ENCODE measurements around the gene PRR27.

The PRR27 gene

DNA sequence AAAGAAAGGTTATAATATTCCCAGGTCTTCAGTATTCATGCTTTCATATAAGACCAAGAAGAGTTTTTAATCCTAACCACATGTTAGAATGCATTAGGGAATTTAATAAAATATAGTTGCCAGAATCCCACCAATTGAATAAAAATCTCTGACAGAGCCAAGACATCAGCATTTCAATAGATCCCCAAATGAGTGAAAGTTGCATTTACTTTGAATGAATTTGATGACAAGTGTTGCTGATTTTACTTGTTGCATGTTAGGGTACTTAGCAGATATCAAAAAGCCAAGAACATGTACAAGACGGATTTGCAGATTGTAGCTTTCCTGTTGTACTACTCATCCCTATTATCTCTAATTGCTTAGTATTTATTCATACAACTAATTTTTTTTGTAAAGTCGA, 39.9 kb upstream of the PRR27 start:
- no peak overlapping the region for H2AFZ ChIP-seq (ENCODE audit: low read length)
- H3K4me1 ChIP-seq (ENCODE audit: low read length): no peaks in the 10 kb centered on the region
- TF ChIP-seq, protein P1, sequence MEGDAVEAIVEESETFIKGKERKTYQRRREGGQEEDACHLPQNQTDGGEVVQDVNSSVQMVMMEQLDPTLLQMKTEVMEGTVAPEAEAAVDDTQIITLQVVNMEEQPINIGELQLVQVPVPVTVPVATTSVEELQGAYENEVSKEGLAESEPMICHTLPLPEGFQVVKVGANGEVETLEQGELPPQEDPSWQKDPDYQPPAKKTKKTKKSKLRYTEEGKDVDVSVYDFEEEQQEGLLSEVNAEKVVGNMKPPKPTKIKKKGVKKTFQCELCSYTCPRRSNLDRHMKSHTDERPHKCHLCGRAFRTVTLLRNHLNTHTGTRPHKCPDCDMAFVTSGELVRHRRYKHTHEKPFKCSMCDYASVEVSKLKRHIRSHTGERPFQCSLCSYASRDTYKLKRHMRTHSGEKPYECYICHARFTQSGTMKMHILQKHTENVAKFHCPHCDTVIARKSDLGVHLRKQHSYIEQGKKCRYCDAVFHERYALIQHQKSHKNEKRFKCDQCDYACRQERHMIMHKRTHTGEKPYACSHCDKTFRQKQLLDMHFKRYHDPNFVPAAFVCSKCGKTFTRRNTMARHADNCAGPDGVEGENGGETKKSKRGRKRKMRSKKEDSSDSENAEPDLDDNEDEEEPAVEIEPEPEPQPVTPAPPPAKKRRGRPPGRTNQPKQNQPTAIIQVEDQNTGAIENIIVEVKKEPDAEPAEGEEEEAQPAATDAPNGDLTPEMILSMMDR (IDR thresholded peaks at IDR 0.05; ENCODE audit: low read length): no peak
- no peak for TF ChIP-seq EZH2 (optimal IDR thresholded peaks at IDR 0.05; ENCODE audit: low read depth, low read length)
- TF ChIP-seq EZH2phosphoT487 (IDR thresholded peaks at IDR 0.05; ENCODE audit: low read length): no peak
- no peak overlapping the region for H3K27ac ChIP-seq (ENCODE audit: low read length)
- DNase-seq: no peak
- H3K4me2 ChIP-seq (ENCODE audit: low read depth, low read length): no peak overlapping the region
- H3K79me2 ChIP-seq (ENCODE audit: low read length): no peaks in the 10 kb centered on the region
- no peak overlapping the region for H3K9ac ChIP-seq (ENCODE audit: low read length)
- no peaks in the 10 kb centered on the region for H4K20me1 ChIP-seq (ENCODE audit: insufficient read depth, low read length)
- no peak overlapping the region for H3K4me3 ChIP-seq (ENCODE audit: low read length)
- H3K9me3 ChIP-seq (replicated peaks; ENCODE audit: insufficient read depth, low read length): no peaks in the 10 kb centered on the region
- H3F3A ChIP-seq (ENCODE audit: insufficient read depth, low read length): no peaks in the 10 kb centered on the region
- no peaks in the 10 kb centered on the region for H3K36me3 ChIP-seq (replicated peaks; ENCODE audit: insufficient read depth, low read length)
- no peaks in the 10 kb centered on the region for H3K27me3 ChIP-seq (replicated peaks; ENCODE audit: insufficient read depth, low read length)
- H3K9me2 ChIP-seq (replicated peaks; ENCODE audit: insufficient read depth, low read length): no peaks in the 10 kb centered on the region

DNA sequence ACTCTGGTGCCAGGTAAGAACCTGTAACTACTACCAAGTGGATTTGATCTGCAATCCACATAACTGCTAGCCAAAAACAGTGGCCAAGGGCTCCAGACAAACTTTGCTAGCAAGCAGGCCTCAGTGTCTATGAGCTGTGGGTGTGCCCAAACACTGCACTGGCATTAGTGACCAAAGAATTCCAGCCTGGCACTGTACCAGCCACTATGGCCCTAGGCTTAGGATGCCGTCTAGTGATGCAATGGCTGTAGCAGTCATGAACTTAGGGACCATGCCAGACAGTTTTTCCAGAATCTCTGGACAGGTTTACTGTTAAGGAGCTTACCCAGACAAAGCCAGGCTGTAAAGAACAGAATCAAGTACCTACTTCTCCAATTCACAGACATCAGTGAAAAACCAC, 33.7 kb upstream of the PRR27 start:
- Histone ChIP-seq H3F3A (ENCODE audit: insufficient read depth, low read length) (no peaks in the 10 kb centered on the region), H4K20me1 (ENCODE audit: insufficient read depth, low read length) (no peaks in the 10 kb centered on the region), H3K9ac (ENCODE audit: low read length) (no peak overlapping the region), H3K79me2 (ENCODE audit: low read length) (no peaks in the 10 kb centered on the region), H3K9me2 (replicated peaks; ENCODE audit: insufficient read depth, low read length) (no peaks in the 10 kb centered on the region), H3K27ac (ENCODE audit: low read length) (no peak overlapping the region), H3K9me3 (replicated peaks; ENCODE audit: insufficient read depth, low read length) (no peaks in the 10 kb centered on the region), H3K27me3 (replicated peaks; ENCODE audit: insufficient read depth, low read length) (no peaks in the 10 kb centered on the region), H2AFZ (ENCODE audit: low read length) (no peak overlapping the region), H3K4me1 (ENCODE audit: low read length) (no peaks in the 10 kb centered on the region), H3K4me2 (ENCODE audit: low read depth, low read length) (no peak overlapping the region), H3K36me3 (replicated peaks; ENCODE audit: insufficient read depth, low read length) (no peaks in the 10 kb centered on the region), H3K4me3 (ENCODE audit: low read length) (no peak overlapping the region)
- TF ChIP-seq EZH2 (optimal IDR thresholded peaks at IDR 0.05; ENCODE audit: low read depth, low read length) (no peak), EZH2phosphoT487 (IDR thresholded peaks at IDR 0.05; ENCODE audit: low read length) (no peak)
- TF ChIP-seq, protein P1 (IDR thresholded peaks at IDR 0.05; ENCODE audit: low read length): no peak
- no peak for DNase-seq

DNA sequence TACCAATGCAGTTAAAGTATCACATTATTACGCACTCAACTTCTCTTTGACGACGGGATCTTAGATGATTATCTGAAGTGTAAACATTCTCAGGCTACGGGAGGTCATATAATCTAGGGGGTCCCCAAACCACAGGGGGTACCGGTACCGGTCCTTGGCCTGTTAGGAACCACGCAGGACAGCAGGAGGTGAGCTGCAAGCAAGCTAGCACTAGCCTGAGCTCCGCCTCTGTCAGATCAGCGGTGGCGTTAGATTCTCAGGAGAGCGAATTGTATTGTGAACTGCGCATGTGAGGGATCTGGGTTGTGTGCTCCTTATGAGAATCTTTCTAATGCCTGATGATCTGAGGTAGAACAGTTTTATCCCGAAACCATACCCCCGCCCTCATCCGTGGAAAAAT, 20.6 kb upstream of the PRR27 start:
- Histone ChIP-seq H4K20me1 (ENCODE audit: insufficient read depth, low read length) (no peaks in the 10 kb centered on the region), H3K4me1 (ENCODE audit: low read length) (no peaks in the 10 kb centered on the region), H3K79me2 (ENCODE audit: low read length) (no peaks in the 10 kb centered on the region), H3K9me3 (replicated peaks; ENCODE audit: insufficient read depth, low read length) (no peaks in the 10 kb centered on the region), H3K4me2 (ENCODE audit: low read depth, low read length) (no peak overlapping the region), H3K9me2 (replicated peaks; ENCODE audit: insufficient read depth, low read length) (no peaks in the 10 kb centered on the region), H3K36me3 (replicated peaks; ENCODE audit: insufficient read depth, low read length) (no peaks in the 10 kb centered on the region), H3K27ac (ENCODE audit: low read length) (no peak overlapping the region), H3F3A (ENCODE audit: insufficient read depth, low read length) (no peaks in the 10 kb centered on the region), H3K4me3 (ENCODE audit: low read length) (no peak overlapping the region), H3K27me3 (replicated peaks; ENCODE audit: insufficient read depth, low read length) (no peaks in the 10 kb centered on the region), H3K9ac (ENCODE audit: low read length) (no peak overlapping the region), H2AFZ (ENCODE audit: low read length) (no peak overlapping the region)
- TF ChIP-seq EZH2phosphoT487 (IDR thresholded peaks at IDR 0.05; ENCODE audit: low read length) (no peak), EZH2 (optimal IDR thresholded peaks at IDR 0.05; ENCODE audit: low read depth, low read length) (no peak)
- TF ChIP-seq, protein P1 (IDR thresholded peaks at IDR 0.05; ENCODE audit: low read length): no peak
- DNase-seq: no peak

Measured in MM.1S (cell line).